Stimulated activated CD8-positive, alpha-beta memory T cell treated with anti-CD3 and anti-CD28 coated beads, Interleukin-4, amount 100 ng/mL, for 48 hours (primary cell): ENCODE measurements around the gene YBEY.

ENCODE experiments used
- DNase-seq: peaks from one replicate; pipeline ENCODE4 v3.0.0-alpha.2; 2020

The YBEY gene

GRCh38 chr21:46334351-46335140 is 48.4 kb downstream of the YBEY start:
- no peak for DNase-seq

- DNase-seq: no peak
Measured at GRCh38 chr21:46336603-46337002, 50.5 kb downstream of the YBEY start.

DNA sequence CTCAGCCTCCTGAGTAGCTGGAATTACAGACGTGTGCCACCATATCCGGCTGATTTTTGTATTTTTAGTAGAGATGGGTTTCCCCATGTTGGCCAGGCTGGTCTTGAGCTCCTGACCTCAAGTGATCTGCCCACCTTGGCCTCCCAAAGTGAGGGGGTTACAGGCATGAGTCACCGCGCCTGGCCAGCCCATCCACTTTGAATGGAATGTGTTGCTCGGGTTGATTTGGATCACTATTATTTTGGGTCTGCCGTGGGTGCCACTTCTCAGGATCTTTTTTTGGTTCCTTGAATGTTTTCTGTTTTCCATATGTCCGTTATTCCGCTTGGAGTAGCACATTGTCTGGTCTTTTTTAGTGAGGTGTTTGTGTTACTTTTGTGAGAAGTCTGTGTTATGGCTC is 54.9 kb downstream of the YBEY start:
- DNase-seq: no peak

DNA sequence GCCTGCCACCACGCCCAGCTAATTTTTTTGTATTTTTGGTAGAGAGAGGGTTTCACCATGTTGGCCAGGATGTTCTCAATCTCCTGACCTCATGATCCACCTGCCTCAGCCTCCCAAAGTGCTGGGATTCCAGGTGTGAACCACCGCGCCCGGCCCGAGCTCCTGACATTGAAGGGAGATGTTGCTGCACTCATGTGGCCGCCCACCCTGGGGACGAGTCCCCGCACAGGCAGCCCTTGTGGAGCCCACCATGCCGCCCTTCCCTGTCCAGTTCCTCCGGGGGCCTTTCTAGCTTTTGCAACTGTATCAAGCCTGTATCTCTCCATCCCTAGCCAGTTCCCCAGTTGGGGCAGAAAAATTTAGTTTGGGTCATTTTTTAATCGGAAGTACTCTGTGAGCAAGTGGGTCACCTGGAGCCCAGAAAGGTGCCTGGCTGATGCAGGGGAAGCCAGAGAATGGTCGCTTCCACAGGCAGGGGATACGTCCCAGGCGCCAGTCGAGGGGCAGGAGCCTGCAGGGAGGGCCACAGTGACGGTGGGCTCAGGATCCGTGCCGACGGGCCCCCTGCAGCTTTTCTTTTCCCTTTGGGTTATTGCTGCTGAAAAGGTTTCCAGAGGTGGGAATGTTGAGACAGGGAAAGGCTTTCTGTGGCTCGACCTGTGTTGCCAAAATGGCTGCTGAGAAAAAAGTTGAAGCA is 58.2 kb downstream of the YBEY start:
- DNase-seq: no peak

DNA sequence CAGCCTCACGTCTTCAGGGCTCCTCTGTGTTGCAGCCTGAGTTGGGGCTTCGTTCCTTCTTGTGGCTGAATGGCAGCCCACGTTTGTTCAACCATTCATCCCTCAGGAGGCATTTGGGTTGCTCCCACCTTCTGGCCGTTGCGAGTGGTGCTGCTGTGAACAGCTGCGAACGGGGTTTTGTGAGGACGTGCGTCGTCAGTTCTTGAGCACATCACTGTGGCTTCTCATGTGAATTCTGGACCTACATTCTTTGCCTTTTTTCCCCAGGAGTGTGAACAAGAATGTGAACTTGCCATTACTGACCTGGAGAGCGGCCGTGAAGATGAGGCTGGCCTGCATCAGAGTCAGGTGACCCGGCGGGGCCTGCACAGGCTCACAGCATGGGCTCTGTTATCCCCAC is 59.7 kb downstream of the YBEY start:
- no peak for DNase-seq

GRCh38 chr21:46346296-46347202 is 60.4 kb downstream of the YBEY start:
- no peak for DNase-seq

DNA sequence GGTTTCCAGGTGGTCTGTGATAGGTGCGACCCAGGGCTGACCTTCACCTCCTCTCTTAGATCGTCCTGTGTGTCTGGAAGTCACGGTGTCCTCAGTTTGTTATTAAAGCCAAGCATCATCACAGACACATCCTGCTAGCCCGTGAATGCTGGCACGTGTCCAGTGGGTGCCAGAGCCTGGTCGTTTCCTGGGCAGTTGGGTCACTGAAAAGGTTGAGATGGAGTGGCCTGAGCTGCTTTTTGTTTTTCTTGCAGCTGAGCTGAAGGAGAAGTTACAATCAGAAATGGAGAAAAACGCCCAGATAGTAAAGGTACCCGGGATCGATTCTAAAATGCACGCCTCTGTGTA is 61.0 kb downstream of the YBEY start:
- DNase-seq: no peak
